HepG2 (cell line): Measurements from ENCODE around the gene TCF23. TPM values are rescaled to one million over a fixed set of nuclear protein-coding genes. Genes with fewer than 3 reads are reported as not detected.
A peak's percentile ranks its signal among the peaks of the same experiment; 100 is the strongest.

Experiments
- BHLHE40 ChIP-seq: IDR thresholded peaks from 2 replicates; pipeline ENCODE4 v1.6.1; 2011; ENCODE audit warnings: low read length, improper control_type of control experiment
- ELF3 ChIP-seq: IDR thresholded peaks from 2 replicates; pipeline ENCODE4 v1.6.1; 2016; ENCODE audit warnings: missing genetic modification reagents, missing compliant biosample characterization
- FOXA3 ChIP-seq: IDR thresholded peaks from 2 replicates; pipeline ENCODE4 v1.6.1; 2016; ENCODE audit warnings: missing genetic modification reagents, missing compliant biosample characterization
- GPN1 ChIP-seq: sonication (generic); formaldehyde crosslinking; IDR thresholded peaks from 2 replicates; pipeline ENCODE4 v1.5.1; 2020; ENCODE audit warnings: missing genetic modification reagents, borderline replicate concordance
- GTF2F1 ChIP-seq: fragments of 150-350 bp; IDR thresholded peaks from 2 replicates; pipeline ENCODE4 v1.6.1; 2014; ENCODE audit warnings: low read length
- KDM4B ChIP-seq: sonication (generic); formaldehyde crosslinking; IDR thresholded peaks from 2 replicates; pipeline ENCODE4 v1.4.0; 2020; ENCODE audit warnings: missing genetic modification reagents
- NFATC3 ChIP-seq: sonication (generic); formaldehyde crosslinking; IDR thresholded peaks from 2 replicates; pipeline ENCODE4 v1.5.1; 2020; ENCODE audit warnings: mild to moderate bottlenecking, missing genetic modification reagents
- NFE2 ChIP-seq: sonication (generic); formaldehyde crosslinking; IDR thresholded peaks from 2 replicates; pipeline ENCODE4 v1.4.0; 2020; ENCODE audit warnings: missing genetic modification reagents
- ZNF20 ChIP-seq: sonication (generic); formaldehyde crosslinking; IDR thresholded peaks from 2 replicates; pipeline ENCODE4 v1.4.0; 2020; ENCODE audit warnings: mild to moderate bottlenecking, moderate library complexity, missing genetic modification reagents
- ZNF225 ChIP-seq: sonication (generic); formaldehyde crosslinking; IDR thresholded peaks from 2 replicates; pipeline ENCODE4 v1.4.0; 2020; ENCODE audit warnings: mild to moderate bottlenecking, missing genetic modification reagents
- ZNF546 ChIP-seq: sonication (generic); formaldehyde crosslinking; conservative IDR thresholded peaks from 2 replicates; pipeline ENCODE4 v1.8.1; 2023; ENCODE audit warnings: mild to moderate bottlenecking, missing genetic modification reagents
- ZNF703 ChIP-seq: sonication (generic); formaldehyde crosslinking; IDR thresholded peaks from 2 replicates; pipeline ENCODE4 v1.5.1; 2020; ENCODE audit warnings: missing genetic modification reagents, mild to moderate bottlenecking, moderate library complexity, borderline replicate concordance
- polyA plus RNA-seq, 8 experiments: library from polyadenylated mRNA; depleted of rRNA in 3 of 8; stranded (reverse) in 7 of 8; unstranded in 1 of 8; fragments of >200 nt; fragmentation: Illumina TruSeq in 4 of 8; extraction: Trizol in 4 of 8; gene quantifications; 2 replicates each; pipeline versions ENCODE4 v1.2.1 to v1.2.3, GENCODE V29; 2011 to 2016; ENCODE audit warnings: low read depth in 4 of 8, missing spikeins in 1 of 8, mixed read lengths in 1 of 8; ENCODE audit not compliant: insufficient read depth in 1 of 8
- total RNA-seq, 5 experiments: library from RNA; depleted of rRNA; stranded (reverse); fragments of >200 nt; fragmentation: Illumina TruSeq; extraction: Trizol; gene quantifications; 2 replicates each; pipeline ENCODE4 v1.2.3, GENCODE V29; 2016; ENCODE audit warnings: low read depth in 1 of 5
- TF ChIP-seq, protein P1 (sequence below): sonication (generic); formaldehyde crosslinking; IDR thresholded peaks from 2 replicates; pipeline ENCODE4 v1.5.1; 2020; ENCODE audit warnings: missing genetic modification reagents, mild to moderate bottlenecking, borderline replicate concordance
- TF ChIP-seq, protein P2 (sequence below): sonication (generic); formaldehyde crosslinking; IDR thresholded peaks from 2 replicates; pipeline ENCODE4 v1.8.1; 2023; ENCODE audit warnings: missing genetic modification reagents, mild to moderate bottlenecking, borderline replicate concordance
- TF ChIP-seq, protein P3 (sequence below): sonication (generic); formaldehyde crosslinking; conservative IDR thresholded peaks from 2 replicates; pipeline ENCODE4 v1.8.0; 2022; ENCODE audit warnings: low read depth, missing genetic modification reagents
- TF ChIP-seq, protein P4 (sequence below): sonication (generic); formaldehyde crosslinking; IDR thresholded peaks from 2 replicates; pipeline ENCODE4 v1.5.0; 2020; ENCODE audit warnings: missing genetic modification reagents
- TF ChIP-seq, protein P5 (sequence below): sonication (generic); formaldehyde crosslinking; IDR thresholded peaks from 2 replicates; pipeline ENCODE4 v1.4.0; 2020; ENCODE audit warnings: missing genetic modification reagents
- TF ChIP-seq, protein P6 (sequence below): sonication (generic); formaldehyde crosslinking; IDR thresholded peaks from 2 replicates; pipeline ENCODE4 v1.9.0; 2021; ENCODE audit warnings: missing genetic modification reagents, borderline replicate concordance
- TF ChIP-seq, protein P7 (sequence below): sonication (generic); formaldehyde crosslinking; IDR thresholded peaks from 2 replicates; pipeline ENCODE4 v1.5.0; 2020; ENCODE audit warnings: mild to moderate bottlenecking, missing genetic modification reagents

TCF23 gene
- total and polyA plus RNA-seq, 2 of the 13 experiments (the other 11 are each of a cell fraction or from before 2014, with no cell fraction given), result 0.02 to 1.4 TPM

DNA sequence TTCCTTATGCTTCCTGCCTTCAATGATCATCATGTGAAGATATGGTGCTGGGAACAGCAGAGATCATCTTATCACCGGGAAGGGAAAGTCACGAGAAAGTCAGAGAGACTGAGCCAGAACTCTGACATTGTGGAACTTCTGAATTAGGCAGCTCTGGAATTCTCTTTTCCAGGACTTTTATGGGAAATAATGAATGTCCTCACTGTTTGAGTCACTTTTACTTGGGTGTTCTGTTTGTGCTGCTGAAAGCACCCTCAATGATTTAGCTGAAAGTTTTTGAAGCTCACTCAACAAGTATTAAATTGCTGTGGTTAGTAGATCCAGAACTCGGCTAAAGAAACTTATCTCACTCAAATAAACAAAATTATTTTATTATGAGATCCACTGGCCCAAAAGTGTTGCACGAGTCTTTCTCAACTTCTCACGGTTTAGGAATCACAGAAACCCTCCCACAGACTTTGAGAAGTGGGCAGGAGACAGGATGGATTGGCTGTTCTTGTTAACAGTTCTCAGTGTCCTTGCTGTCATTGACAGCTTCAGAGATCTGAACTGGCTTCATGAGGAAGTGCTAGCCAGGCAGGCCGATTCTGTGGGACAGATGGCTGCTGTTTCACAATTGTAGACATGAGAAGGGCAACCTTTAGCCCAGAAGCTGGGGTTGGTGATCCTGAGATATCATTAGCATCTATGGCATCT, 36.7 kb downstream of the TCF23 start (continued):
- TF ChIP-seq, protein P1, sequence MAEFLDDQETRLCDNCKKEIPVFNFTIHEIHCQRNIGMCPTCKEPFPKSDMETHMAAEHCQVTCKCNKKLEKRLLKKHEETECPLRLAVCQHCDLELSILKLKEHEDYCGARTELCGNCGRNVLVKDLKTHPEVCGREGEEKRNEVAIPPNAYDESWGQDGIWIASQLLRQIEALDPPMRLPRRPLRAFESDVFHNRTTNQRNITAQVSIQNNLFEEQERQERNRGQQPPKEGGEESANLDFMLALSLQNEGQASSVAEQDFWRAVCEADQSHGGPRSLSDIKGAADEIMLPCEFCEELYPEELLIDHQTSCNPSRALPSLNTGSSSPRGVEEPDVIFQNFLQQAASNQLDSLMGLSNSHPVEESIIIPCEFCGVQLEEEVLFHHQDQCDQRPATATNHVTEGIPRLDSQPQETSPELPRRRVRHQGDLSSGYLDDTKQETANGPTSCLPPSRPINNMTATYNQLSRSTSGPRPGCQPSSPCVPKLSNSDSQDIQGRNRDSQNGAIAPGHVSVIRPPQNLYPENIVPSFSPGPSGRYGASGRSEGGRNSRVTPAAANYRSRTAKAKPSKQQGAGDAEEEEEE (CRISPR knock-in tag), result 0 out of 2 replicates have a peak, but pooled peaks have one; percentile 66
- TF ChIP-seq NFATC3 (CRISPR knock-in tag) (no peak), BHLHE40 (no peak), ZNF225 (CRISPR knock-in tag) (no peak), ELF3 (CRISPR knock-in tag) (peak; percentile 97), GTF2F1 (no peak), ZNF546 (CRISPR knock-in tag) (no peak), FOXA3 (CRISPR knock-in tag) (peak; percentile 63), GPN1 (no peak), ZNF20 (no peak), NFE2 (CRISPR knock-in tag) (no peak), ZNF703 (no peak), KDM4B (CRISPR knock-in tag) (no peak)
- TF ChIP-seq, protein P2, sequence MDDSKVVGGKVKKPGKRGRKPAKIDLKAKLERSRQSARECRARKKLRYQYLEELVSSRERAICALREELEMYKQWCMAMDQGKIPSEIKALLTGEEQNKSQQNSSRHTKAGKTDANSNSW (CRISPR knock-in tag), result no peak
- TF ChIP-seq, protein P3, sequence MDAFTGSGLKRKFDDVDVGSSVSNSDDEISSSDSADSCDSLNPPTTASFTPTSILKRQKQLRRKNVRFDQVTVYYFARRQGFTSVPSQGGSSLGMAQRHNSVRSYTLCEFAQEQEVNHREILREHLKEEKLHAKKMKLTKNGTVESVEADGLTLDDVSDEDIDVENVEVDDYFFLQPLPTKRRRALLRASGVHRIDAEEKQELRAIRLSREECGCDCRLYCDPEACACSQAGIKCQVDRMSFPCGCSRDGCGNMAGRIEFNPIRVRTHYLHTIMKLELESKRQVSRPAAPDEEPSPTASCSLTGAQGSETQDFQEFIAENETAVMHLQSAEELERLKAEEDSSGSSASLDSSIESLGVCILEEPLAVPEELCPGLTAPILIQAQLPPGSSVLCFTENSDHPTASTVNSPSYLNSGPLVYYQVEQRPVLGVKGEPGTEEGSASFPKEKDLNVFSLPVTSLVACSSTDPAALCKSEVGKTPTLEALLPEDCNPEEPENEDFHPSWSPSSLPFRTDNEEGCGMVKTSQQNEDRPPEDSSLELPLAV (CRISPR knock-in tag), result no peak
- TF ChIP-seq, protein P4, sequence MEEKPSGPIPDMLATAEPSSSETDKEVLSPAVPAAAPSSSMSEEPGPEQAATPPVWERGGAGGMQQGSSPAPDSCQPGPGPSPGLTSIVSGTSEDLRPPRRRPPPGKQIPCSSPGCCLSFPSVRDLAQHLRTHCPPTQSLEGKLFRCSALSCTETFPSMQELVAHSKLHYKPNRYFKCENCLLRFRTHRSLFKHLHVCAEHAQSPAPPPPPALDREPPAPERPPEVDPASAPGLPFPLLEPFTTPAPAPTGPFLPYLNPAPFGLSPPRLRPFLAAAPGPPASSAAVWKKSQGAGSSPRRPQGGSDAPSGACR, result no peak
- TF ChIP-seq, protein P5, sequence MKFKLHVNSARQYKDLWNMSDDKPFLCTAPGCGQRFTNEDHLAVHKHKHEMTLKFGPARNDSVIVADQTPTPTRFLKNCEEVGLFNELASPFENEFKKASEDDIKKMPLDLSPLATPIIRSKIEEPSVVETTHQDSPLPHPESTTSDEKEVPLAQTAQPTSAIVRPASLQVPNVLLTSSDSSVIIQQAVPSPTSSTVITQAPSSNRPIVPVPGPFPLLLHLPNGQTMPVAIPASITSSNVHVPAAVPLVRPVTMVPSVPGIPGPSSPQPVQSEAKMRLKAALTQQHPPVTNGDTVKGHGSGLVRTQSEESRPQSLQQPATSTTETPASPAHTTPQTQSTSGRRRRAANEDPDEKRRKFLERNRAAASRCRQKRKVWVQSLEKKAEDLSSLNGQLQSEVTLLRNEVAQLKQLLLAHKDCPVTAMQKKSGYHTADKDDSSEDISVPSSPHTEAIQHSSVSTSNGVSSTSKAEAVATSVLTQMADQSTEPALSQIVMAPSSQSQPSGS, result no peak
- TF ChIP-seq, protein P6, sequence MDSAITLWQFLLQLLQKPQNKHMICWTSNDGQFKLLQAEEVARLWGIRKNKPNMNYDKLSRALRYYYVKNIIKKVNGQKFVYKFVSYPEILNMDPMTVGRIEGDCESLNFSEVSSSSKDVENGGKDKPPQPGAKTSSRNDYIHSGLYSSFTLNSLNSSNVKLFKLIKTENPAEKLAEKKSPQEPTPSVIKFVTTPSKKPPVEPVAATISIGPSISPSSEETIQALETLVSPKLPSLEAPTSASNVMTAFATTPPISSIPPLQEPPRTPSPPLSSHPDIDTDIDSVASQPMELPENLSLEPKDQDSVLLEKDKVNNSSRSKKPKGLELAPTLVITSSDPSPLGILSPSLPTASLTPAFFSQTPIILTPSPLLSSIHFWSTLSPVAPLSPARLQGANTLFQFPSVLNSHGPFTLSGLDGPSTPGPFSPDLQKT (CRISPR knock-in tag), result no peak
- TF ChIP-seq, protein P7, sequence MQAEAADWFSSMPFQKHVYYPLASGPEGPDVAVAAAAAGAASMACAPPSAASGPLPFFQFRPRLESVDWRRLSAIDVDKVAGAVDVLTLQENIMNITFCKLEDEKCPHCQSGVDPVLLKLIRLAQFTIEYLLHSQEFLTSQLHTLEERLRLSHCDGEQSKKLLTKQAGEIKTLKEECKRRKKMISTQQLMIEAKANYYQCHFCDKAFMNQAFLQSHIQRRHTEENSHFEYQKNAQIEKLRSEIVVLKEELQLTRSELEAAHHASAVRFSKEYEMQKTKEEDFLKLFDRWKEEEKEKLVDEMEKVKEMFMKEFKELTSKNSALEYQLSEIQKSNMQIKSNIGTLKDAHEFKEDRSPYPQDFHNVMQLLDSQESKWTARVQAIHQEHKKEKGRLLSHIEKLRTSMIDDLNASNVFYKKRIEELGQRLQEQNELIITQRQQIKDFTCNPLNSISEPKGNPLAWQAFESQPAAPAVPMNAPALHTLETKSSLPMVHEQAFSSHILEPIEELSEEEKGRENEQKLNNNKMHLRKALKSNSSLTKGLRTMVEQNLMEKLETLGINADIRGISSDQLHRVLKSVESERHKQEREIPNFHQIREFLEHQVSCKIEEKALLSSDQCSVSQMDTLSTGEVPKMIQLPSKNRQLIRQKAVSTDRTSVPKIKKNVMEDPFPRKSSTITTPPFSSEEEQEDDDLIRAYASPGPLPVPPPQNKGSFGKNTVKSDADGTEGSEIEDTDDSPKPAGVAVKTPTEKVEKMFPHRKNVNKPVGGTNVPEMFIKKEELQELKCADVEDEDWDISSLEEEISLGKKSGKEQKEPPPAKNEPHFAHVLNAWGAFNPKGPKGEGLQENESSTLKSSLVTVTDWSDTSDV (CRISPR knock-in tag), result no peak
